Measurements from ENCODE around the gene FAM98C. TPM values are rescaled to one million over a fixed set of nuclear protein-coding genes. Genes with fewer than 3 reads are reported as not detected.

FAM98C gene
- total and polyA plus RNA-seq, 2 donors = 5.1 to 27.9 TPM

GRCh38 chr19:38370299-38370698 lies 32.6 kb upstream of the FAM98C start:
- Histone ChIP-seq H3K36me3 (ENCODE audit: insufficient read depth) (no peaks in the 10 kb centered on the region), H3K4me1 (ENCODE audit: insufficient read depth) (no peaks in the 10 kb centered on the region), H3K4me3 (ENCODE audit: low read depth, low read length) (no peak overlapping the region), H3K27ac (ENCODE audit: low read depth) (no peak overlapping the region)
- 65% methylated on average over 12 of the region's 12 CpGs for WGBS
- DNase-seq (ENCODE audit: extremely low spot score) = no peak

GRCh38 chr19:38371081-38371480 lies 31.8 kb upstream of the FAM98C start:
- H3K4me1 ChIP-seq (ENCODE audit: insufficient read depth) = no peaks in the 10 kb centered on the region
- no peak overlapping the region for H3K4me3 ChIP-seq (ENCODE audit: low read depth, low read length)
- WGBS = 69% methylated on average over 6 of the region's 6 CpGs
- no peak overlapping the region for H3K27ac ChIP-seq (ENCODE audit: low read depth)
- H3K36me3 ChIP-seq (ENCODE audit: insufficient read depth) = no peaks in the 10 kb centered on the region
- no peak for DNase-seq (ENCODE audit: extremely low spot score)

- no peaks in the 10 kb centered on the region for H3K4me1 ChIP-seq (ENCODE audit: insufficient read depth)
Measured at GRCh38 chr19:38373907-38374331, 29.0 kb upstream of the FAM98C start.

GRCh38 chr19:38374332-38375097 lies 28.4 kb upstream of the FAM98C start, which contains the start of gene PSMD8:
TSS of gene PSMD8 (plus strand) at chr19:38374571. CDS start at chr19:38374602, 31 bp downstream.
- Histone ChIP-seq H3K36me3 (ENCODE audit: insufficient read depth) (no peaks in the 10 kb centered on the region), H3K4me1 (ENCODE audit: insufficient read depth) (no peaks in the 10 kb centered on the region), H3K4me3 (ENCODE audit: low read depth, low read length) (peak within 1 kb of the TSS; percentile 74), H3K27ac (ENCODE audit: low read depth) (peak within 1 kb of the TSS; percentile 74)
- peak; percentile 98 for DNase-seq (ENCODE audit: extremely low spot score)
- WGBS = under 1% methylated on average over 65 of the region's 65 CpGs

More at GRCh38 chr19:38373907-38374331, 29.0 kb upstream of the FAM98C start:
- Histone ChIP-seq H3K27ac (ENCODE audit: low read depth) (peak overlapping the region; percentile 33), H3K4me3 (ENCODE audit: low read depth, low read length) (peak overlapping the region; percentile 8), H3K36me3 (ENCODE audit: insufficient read depth) (no peaks in the 10 kb centered on the region)
- WGBS = 65% methylated on average over 6 of the region's 6 CpGs
- DNase-seq (ENCODE audit: extremely low spot score) = no peak

DNA sequence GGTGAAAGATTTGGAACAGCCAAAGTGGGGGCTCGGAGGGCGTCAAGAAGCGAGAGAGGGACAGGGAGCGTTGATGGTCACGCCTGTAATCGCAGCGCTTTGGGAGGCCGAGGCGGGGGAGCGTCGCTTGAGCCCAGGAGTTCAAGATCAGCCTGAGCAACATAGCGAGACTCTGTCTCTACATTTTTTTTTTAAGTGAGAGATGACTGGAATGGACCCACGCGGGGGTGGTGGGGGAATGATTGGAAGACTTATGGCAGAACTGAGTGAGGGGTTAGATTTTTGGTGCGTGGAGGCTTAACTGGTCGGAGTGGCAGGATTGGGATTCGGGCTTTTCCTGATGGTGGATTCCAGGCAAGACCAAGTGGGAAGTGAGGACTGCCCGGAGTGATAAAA lies 27.8 kb upstream of the FAM98C start:
- H3K4me1 ChIP-seq (ENCODE audit: insufficient read depth) = no peaks in the 10 kb centered on the region
- peak overlapping the region; percentile 74 for H3K4me3 ChIP-seq (ENCODE audit: low read depth, low read length)
- H3K27ac ChIP-seq (ENCODE audit: low read depth) = peak overlapping the region; percentile 74
- under 1% methylated on average over 18 of the region's 18 CpGs for WGBS
- H3K36me3 ChIP-seq (ENCODE audit: insufficient read depth) = no peaks in the 10 kb centered on the region
- no peak for DNase-seq (ENCODE audit: extremely low spot score)

- Histone ChIP-seq H3K36me3 (ENCODE audit: insufficient read depth) (no peaks in the 10 kb centered on the region), H3K27ac (ENCODE audit: low read depth) (no peak overlapping the region), H3K4me1 (ENCODE audit: insufficient read depth) (no peaks in the 10 kb centered on the region), H3K4me3 (ENCODE audit: low read depth, low read length) (peak overlapping the region; percentile 74)
- DNase-seq (ENCODE audit: extremely low spot score) = no peak
- WGBS = 75% methylated on average over 5 of the region's 5 CpGs
Measured at GRCh38 chr19:38375748-38376147, 27.1 kb upstream of the FAM98C start.

- Histone ChIP-seq H3K36me3 (ENCODE audit: insufficient read depth) (peaks cover 4% of the 10 kb centered on the region), H3K27ac (ENCODE audit: low read depth) (no peak overlapping the region), H3K4me3 (ENCODE audit: low read depth, low read length) (no peak overlapping the region), H3K4me1 (ENCODE audit: insufficient read depth) (no peaks in the 10 kb centered on the region)
- DNase-seq (ENCODE audit: extremely low spot score) = no peak
- WGBS = 73% methylated on average over 3 of the region's 3 CpGs
Measured at GRCh38 chr19:38376576-38376975, 26.3 kb upstream of the FAM98C start.

DNA sequence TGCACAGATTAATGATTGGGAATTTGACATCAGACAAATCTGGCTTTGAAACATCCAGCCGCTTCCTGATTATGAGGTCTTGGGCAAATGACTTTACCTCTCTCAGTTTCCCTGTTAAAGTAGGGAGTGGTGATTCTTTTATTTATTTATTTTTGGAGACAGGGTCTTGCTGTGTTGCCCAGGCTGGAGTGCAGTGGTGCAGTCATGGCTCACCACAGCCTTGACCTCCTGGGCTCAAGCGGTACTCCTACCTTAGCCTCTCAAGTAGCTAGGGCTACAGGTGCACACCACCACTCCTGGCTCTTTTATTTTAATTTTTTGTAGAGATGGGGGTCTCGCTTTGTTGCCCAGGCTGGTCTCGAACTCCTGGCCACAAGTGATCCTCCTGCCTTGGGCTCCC lies 25.8 kb upstream of the FAM98C start:
- H3K27ac ChIP-seq (ENCODE audit: low read depth) = no peak overlapping the region
- no peak for DNase-seq (ENCODE audit: extremely low spot score)
- H3K4me1 ChIP-seq (ENCODE audit: insufficient read depth) = no peaks in the 10 kb centered on the region
- H3K36me3 ChIP-seq (ENCODE audit: insufficient read depth) = peaks cover 7% of the 10 kb centered on the region
- no peak overlapping the region for H3K4me3 ChIP-seq (ENCODE audit: low read depth, low read length)
- WGBS = 97% methylated on average over 4 of the region's 4 CpGs

DNA sequence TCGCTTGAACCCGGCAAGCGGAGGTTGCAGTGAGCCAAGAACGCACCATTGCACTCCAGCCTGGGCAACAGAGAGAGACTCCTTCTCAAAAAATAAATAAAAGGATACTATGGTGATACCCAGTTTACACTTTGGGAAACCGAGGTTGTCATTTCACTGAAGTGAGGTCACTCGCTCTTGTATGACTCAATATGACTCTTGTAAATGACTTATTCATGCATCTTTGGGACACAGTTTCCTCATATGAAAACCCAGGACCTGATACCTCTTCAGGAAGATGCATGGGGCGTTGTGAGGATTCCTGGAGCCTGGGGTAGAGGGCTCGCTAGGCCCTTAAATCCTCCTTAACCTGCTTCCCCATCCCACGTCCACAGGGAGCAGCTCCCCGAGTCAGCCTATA lies 24.0 kb upstream of the FAM98C start:
- no peak overlapping the region for H3K27ac ChIP-seq (ENCODE audit: low read depth)
- H3K4me1 ChIP-seq (ENCODE audit: insufficient read depth) = no peaks in the 10 kb centered on the region
- no peak overlapping the region for H3K4me3 ChIP-seq (ENCODE audit: low read depth, low read length)
- peaks cover 14% of the 10 kb centered on the region for H3K36me3 ChIP-seq (ENCODE audit: insufficient read depth)
- no peak for DNase-seq (ENCODE audit: extremely low spot score)
- 93% methylated on average over 10 of the region's 10 CpGs for WGBS

DNA sequence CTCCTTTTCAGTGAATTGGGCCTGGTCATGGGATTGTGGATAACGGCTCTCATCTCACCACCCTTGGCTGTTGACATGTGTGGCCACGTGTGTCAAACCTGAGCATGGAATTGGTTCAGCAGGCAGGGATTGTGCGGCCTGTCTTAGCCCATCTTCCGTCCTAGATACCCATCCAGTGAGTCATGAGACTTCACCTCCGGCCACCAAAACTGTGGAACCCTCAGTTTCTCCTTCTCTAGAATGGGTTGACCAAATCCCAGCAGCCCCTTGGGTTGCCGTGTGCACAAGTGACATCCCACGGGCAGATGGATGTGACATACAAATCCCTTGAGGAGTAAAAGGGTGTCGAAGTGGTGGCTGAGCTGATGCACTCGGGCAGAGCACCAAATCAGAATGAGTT lies 21.8 kb upstream of the FAM98C start:
- H3K4me1 ChIP-seq (ENCODE audit: insufficient read depth) = no peaks in the 10 kb centered on the region
- peaks cover 14% of the 10 kb centered on the region for H3K36me3 ChIP-seq (ENCODE audit: insufficient read depth)
- WGBS = 92% methylated on average over 9 of the region's 9 CpGs
- H3K4me3 ChIP-seq (ENCODE audit: low read depth, low read length) = no peak overlapping the region
- no peak overlapping the region for H3K27ac ChIP-seq (ENCODE audit: low read depth)
- no peak for DNase-seq (ENCODE audit: extremely low spot score)

DNA sequence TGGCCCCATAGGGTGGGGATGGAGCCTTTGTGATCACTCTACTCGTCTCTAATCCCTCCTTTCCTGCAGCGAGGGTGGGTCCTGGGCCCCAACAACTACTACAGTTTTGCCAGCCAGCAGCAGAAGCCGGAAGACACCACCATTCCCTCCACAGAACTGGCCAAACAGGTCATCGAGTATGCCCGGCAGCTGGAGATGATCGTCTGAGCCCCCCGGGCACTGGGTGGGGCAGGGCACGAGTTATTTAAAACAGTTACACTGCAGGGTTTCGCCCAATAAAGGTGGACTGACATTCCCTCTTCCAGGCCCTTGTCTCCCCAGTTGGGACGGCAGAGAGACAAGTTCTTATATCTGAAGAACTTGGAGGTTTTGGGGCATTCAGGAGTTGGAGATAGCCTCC lies 19.7 kb upstream of the FAM98C start:
- Histone ChIP-seq H3K4me3 (ENCODE audit: low read depth, low read length) (no peak overlapping the region), H3K4me1 (ENCODE audit: insufficient read depth) (no peaks in the 10 kb centered on the region), H3K36me3 (ENCODE audit: insufficient read depth) (peaks cover 14% of the 10 kb centered on the region), H3K27ac (ENCODE audit: low read depth) (no peak overlapping the region)
- WGBS = 86% methylated on average over 10 of the region's 10 CpGs
- DNase-seq (ENCODE audit: extremely low spot score) = no peak

DNA sequence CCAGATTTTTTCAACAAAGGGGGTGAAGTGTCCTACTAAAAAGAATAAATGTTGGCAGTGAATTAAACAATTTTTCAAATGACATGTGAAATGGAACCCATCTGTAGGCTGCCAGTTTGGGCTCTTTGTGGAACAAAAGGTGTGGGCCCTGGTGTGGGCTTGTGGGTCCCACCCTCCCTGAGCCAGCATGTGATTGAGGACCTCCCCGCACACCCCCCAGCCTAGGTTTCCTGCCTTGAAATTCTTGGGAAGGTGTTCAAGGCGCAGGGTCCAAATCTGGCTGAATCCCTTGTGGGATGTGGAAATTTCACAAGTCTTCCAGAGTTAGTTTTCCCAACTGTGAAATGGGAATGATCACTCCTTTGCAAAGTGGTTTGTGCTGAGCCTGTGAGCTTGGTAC lies 19.1 kb upstream of the FAM98C start:
- DNase-seq (ENCODE audit: extremely low spot score) = no peak
- H3K4me3 ChIP-seq (ENCODE audit: low read depth, low read length) = no peak overlapping the region
- no peak overlapping the region for H3K27ac ChIP-seq (ENCODE audit: low read depth)
- no peaks in the 10 kb centered on the region for H3K4me1 ChIP-seq (ENCODE audit: insufficient read depth)
- H3K36me3 ChIP-seq (ENCODE audit: insufficient read depth) = peaks cover 14% of the 10 kb centered on the region
- 96% methylated on average over 2 of the region's 2 CpGs for WGBS

DNA sequence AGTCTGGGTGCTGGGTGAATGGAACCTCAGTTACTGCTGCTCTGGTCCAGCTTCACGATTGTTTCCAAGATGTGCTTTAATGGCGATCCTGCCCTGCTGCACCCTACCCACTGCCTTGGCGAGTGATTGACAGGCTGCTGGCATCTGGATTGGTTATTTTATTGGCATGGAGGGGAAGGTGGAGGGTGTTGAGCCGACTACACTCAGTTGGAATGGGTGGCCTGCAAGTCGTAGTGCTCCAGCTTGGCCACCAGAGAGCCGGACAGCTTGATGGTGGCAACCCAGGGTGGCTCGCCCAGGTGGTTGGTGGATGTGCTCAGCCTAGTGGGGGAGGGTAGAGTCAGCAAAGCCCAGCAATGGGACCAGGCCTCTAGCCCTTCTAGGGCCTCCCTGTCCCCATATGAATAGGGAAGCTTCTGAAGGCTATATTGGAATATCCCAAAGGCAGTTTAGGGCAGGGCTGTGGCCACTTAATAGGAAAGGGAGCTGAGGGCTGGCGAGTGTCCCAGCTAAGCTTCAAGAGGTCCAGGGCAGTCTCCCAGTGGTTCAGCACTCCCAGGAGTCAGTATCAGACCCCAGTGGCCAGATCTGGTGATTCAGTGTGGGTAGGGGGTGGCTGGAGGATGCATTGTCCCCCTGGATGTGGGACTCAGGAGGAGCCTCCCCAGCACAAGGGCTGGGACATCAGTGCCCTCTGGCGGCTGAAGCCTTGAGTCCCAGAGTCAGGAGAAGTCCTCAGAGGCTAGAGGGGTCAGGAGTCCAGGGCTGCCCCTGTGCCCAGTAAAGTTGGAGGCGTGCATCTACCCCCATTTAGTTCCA lies 18.5 kb upstream of the FAM98C start:
- 86% methylated on average over 10 of the region's 10 CpGs for WGBS
- DNase-seq (ENCODE audit: extremely low spot score) = no peak
- Histone ChIP-seq H3K4me1 (ENCODE audit: insufficient read depth) (no peaks in the 10 kb centered on the region), H3K27ac (ENCODE audit: low read depth) (no peak overlapping the region), H3K36me3 (ENCODE audit: insufficient read depth) (peaks cover 14% of the 10 kb centered on the region), H3K4me3 (ENCODE audit: low read depth, low read length) (no peak overlapping the region)

Measured in urinary bladder (tissue), 4 donors.